GM21825 (cell line): ENCODE data around the gene TTC28.

Experiments
- ATAC-seq: cut with Tn5 transposase; IDR thresholded peaks from one replicate; pipeline ENCODE4 v1.9.1; 2021; ENCODE audit warnings: mild to moderate bottlenecking, moderate library complexity; ENCODE audit not compliant: unreplicated experiment

TTC28 gene

DNA sequence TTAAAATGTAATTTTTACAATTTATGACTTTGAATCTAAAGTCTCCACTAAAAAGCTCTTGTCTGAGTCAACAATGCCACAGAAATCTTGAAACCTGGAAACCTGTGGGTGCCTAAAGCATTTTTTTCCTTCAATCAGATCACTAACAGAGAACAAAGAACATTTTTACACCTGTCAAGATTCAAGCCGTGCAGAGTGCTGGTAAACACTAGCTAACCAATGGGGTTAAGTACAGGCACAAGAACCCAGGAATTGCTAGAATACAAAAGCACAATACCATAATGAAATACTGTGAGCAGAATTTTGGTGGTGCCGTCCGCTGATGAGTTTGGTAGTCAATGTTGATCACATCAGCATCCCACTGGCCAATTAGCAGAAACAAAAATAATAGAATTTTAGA, 380.3 kb downstream of the TTC28 start:
- ATAC-seq, result no peak

DNA sequence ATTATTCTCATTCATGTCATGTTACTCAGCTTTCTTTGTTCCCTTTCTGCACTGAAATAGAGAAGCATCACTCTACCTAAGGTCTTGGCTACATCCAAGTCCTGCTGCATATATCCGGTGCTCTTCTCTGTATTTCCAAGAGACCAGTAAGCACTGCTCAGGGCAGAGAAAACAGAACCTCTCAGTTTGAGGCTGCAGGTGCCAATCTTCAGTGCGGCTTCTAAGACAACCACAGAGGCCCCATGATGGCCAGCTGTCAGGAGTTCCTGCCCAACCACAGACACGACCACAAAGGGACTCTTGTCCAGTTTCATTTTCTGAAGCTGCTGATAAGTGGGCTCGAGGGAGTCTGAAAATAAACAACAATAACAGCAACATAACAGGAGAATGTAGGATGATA, 382.1 kb downstream of the TTC28 start:
- ATAC-seq, result no peak

DNA sequence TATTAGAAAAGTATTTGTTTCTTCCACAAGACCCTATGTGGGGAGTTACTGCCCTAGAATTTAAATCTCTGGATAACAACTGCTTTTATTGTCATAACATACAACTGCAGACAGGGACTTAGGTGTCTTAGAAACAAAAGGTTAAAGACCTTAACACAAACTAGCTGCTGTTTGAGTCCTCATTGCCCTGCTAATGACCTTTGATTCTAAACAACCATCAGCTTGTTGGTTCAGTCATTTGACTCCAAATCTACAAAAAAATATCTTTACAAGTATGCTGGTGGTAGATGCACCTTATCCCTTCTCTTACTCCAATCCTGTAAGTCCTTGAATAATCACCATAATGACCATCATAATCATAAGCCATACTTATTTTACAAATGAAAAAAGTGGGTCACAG, 383.2 kb downstream of the TTC28 start:
- no peak for ATAC-seq

DNA sequence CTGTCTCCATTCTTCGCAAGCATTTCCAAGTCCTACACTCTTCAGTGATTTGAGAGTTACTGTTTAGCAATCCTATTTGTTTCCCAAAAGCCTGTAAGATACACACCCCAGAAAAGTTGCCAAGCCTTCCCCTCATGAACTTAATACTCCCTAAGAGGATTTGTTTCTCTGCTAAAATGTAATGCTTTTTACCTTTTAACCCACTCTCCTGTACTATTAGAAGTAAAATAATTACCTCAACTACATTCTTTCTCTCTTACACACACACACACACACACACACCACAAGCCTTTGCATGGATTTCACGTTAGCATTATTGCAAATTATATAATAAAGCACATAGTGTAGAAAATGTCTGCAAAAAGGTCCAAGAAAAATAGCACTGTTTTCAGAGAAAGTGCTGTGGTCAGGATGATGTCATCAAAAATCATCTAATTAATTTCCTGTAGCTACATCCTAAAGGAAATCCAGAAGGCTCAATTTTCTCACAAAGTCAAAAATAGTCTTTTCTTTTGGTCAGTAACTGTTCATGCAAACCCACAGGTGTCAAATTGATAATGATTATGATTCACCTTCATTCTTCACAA, 396.5 kb downstream of the TTC28 start:
- no peak for ATAC-seq

DNA sequence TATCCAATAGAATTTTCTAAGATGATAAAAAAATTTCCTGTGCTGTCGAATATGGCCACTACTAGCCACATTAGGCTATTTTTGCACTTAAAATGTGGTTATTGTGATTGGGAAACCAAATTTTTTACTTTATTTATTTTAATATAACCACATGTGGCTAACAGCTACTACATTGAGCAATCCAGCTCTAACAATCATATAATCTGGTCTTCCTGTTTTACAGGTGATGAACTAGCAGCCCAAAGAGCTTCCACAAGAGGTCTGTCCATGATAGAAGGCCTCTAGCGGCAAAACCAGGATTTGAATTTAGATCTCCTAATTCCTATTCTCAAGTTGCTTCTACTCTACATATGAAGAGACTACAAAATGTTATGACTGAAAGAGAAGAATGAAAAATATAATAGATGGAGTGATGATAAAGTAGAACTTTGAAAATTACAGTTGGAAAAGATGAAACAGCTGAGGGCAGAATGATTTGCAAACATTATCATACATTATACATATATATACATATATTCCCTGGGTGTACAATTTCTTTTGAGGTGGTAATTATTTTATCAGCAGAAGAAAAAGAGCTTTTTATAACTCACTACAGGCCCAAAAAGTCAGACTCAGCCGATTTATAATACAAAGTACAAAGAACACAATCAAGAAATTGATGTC, 397.1 kb downstream of the TTC28 start:
- no peak for ATAC-seq

DNA sequence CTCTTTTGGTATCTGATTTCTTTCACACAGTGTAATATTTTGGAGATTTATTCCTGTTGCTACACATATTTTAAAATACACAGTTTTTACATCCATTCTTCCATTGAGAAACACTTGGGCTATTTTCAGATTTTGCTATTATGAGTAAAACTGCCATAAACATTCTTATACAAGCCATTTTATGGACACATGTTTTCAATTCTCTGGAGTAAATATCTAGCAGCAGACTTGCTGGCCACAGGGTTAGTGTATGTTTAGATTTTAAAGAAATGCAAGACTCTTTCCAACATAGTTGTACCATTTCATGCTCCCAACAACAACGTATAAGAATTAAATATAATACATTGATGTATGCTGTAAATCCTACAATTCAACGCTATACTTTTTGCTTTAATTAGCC, 399.8 kb downstream of the TTC28 start:
- no peak for ATAC-seq

DNA sequence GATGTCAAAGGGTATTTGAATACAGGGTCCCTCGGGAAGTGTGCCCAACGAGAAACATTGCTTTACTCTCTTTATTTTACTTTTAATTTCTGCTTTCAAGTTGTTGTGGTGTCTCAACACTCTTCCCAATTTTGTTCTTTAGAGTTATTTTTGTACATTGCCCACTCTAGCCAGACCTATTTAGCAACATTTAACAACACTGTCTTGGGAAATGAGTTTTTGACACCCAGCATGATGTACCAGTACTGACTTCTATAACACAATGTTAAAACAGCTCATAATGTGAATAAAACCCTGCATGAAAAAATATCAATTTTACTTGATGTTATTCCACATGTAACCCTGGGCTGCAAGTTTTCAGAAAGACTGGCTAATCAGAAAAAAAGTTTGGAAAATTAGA, 410.4 kb downstream of the TTC28 start:
- ATAC-seq, result no peak

DNA sequence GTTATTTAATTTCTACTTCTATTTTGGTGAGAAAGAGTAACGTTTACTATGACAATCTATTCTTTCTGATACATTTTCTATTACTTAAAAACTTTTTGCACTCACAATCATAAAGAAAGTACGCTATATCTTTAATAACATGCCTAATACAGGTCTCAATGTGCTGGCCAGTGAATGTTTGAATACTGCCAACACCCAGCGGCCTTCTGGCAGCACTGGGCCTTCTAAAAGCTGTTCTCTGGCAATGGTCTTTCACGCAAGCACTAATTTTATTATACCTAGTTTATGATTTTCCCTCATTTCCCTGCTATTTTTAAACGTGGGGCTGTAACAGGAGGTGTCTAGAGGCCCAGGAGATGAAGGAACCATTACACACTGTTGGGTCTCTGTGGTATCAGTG, 410.8 kb downstream of the TTC28 start:
- ATAC-seq, result no peak

DNA sequence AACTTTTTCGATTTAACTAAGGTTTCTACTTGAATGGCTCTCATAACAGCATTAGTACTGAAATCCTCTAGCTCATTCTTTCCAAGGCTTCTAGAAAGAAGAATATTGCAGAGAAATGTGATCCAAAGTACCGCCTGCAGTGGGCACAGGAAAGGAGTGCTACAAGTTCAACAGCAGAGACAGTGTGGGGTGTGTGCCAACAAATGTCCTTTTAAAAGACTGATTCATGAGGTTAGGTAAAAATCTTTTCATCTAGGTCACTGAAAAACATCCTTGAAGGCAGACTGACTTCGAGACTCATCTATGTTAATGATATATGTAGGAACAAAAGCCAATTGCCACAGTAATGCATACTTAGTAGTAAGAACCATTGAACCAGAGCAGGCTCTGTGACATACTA, 411.5 kb downstream of the TTC28 start:
- no peak for ATAC-seq

DNA sequence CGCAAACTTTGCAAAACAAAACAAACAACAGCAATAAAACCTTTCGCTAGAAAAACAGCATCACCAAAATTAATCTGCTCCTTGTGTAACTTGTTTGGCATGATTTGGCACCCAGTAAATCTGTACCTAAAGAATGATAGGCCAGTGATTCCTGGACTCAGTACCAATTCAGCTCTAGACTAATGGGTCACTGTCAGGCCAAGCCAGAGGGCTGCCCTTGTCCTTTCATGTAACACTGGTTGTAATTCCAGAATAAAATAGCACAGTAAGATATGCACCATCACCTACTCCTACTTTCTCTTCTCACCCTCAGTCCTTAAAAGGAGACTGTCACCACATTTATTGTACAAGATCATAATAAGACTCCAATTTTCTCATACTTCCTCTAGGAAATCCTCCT, 419.0 kb downstream of the TTC28 start:
- no peak for ATAC-seq

DNA sequence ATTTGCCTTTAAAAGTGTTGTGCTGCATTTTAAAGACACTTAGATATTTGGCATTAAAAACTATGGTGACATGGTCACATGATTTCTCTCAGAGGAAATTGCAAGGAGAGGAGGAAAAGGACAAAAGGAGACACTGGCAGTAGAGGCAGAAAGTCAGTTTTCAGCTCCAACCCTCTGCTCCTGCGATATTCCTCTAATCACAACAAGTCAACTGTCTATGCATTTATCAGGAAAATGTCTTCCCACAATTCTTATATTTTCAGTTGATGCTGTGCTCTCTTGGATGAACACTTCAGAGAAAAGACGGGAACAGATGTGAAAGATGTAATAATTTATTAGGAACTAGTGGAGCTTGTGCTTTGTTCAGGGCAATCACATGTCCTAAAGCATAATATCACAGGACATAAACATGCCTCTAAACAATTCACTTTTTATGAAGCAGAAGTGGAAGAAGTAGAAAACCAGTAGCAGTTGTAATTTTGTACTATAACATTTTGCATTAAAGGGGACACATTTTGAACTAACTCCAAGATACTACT, 419.8 kb downstream of the TTC28 start:
- ATAC-seq, result no peak

DNA sequence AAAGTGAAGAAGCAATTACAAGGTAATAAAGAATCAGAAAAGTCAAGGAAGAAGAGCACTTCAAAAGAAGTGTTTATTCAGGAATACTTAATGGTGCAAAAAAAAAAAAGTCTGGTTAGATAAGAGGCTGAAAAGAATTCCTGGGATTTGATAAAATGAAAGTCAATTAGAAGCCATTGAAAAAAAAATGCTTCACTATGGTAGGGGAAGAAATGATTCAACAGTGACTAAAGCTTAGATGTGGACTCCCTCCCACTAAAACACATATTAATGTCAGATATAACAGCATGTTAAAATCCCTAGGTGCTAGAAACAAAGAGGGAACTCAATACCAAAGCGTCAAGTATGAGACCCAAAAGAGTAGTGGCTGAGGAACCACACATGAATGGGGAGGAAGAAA, 425.2 kb downstream of the TTC28 start:
- no peak for ATAC-seq

DNA sequence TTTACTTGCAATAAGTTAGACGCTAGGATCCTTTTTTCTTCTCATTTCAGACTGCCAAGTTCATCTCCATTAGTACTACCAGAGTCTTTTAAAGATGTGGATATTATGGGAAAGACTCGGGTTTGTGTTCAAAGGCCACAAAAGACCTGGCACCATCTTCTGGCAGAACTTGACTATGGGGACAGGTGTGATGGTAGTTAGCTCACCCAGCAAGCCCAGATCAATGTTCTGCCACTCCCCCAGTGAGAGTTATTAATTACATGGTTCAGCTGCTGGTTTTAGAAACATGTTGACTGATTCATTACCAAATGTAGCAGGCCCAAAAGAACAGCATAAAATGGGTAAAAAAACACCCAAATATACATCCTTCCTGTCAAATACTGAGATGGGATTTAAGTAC, 427.1 kb downstream of the TTC28 start:
- no peak for ATAC-seq

DNA sequence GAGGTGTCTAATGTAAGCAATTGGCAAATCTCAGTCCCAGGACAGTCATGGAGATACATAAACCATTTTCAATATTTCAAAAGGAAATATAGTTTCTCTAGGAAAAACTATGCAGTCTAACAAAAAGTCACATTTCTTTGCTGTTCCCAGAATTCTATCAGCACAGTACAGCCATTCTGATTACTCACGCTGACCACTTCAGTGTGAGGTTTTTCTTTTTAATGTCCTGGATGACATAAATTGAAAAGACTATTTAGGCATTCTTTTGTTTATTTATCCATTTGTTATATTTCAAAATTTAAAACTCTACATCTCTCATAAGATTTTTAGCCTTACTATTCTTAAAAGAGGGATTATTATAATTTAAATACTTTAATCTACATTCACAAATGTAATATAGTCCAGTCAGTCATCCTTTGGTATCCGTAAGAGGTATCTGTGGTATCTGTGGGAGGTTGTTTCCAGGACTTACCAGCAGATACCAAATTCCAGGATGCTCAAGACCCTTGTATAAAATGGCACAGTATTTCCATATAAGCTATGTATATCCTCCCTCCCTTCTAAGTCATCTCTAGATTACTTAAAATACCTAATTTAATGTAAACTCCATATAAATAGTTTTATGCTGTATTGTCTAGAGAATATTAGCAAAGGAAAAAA, 429.5 kb downstream of the TTC28 start:
- no peak for ATAC-seq

DNA sequence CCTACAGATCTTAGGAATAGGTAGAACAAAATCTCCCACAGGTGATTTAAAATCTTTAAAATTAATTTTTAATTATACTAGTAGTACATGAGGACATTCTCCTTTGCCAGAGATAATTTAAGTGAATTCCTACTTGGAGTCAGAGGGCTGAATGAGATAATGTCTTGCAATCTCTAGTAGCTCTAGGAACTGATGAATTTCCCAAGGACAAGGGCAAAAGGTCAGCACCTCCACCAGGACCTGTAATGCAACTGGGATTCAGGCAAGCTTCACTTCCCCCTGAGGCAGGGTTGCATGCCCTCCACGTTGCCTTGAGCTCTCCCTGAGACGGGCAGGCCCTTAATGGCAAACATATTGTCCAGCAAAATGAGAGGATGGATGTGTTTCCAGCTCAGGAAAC, 430.2 kb downstream of the TTC28 start:
- ATAC-seq, result no peak

DNA sequence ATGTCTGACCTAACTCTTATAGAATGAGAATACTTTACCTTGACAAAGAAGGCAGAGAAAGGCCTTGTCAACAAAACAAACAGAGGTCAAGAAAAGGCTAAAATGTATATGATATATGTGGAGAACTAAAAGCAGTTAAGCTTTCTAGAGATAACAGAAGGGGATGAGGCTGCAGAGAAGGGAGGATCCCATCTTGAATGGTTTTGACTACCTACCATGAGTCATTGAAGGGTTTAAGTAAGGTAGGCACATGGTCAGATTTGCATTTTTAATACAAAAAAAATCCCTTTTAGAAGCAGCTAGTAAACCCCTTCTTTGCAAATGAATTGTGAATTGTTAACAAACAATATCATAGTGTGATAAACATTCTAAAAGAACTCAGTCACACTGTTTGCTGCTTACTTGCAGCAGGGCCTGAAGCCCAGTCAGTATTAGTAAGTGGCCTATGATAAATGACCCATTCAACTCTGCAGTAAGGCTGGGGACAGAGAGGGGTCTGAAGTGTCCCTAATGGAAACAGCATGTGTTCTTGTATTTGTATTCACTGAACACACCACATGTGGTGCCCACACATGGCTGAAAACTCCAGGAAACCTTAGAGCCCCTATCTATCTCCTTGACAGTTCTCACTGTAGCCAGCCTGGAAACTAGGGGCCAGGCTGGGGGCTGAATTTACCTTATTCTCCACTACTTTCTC, 431.8 kb downstream of the TTC28 start:
- no peak for ATAC-seq

DNA sequence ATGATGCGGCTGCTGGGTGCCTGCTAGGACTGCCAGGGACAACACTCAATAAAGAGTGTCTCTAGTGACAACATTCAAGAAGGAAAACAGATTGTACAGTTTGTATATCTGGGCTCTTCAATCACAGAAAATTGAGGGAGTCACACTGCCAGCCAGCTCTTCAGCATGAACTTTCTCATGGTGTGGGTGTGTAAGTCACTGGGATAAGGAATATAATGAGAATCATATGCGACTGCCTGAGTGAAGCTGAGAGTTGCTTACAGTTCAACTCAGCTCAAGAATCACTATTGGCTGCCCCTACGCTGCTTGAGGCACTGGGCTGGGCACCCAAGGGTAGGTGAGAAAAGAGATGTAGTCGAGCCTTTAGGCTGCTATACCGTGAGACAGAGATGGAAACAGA, 432.5 kb downstream of the TTC28 start:
- no peak for ATAC-seq

DNA sequence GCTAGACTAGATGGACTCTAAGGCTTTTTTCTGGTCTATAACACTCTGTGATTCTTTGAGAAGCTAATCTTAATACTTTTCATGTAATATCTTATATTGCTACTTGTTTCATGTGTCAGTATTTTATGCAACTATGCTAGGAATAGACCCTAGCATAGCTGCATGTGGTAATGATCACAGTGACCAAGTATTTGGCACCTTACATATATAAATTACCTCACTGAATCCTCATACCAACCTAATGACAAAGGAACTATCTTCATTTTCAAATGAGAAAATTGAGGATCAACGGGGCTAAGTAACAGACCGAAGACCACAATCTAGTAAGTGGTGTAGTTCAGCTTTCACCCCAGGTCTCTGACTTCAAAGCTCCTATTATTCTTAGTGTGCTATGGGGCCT, 433.2 kb downstream of the TTC28 start:
- no peak for ATAC-seq

DNA sequence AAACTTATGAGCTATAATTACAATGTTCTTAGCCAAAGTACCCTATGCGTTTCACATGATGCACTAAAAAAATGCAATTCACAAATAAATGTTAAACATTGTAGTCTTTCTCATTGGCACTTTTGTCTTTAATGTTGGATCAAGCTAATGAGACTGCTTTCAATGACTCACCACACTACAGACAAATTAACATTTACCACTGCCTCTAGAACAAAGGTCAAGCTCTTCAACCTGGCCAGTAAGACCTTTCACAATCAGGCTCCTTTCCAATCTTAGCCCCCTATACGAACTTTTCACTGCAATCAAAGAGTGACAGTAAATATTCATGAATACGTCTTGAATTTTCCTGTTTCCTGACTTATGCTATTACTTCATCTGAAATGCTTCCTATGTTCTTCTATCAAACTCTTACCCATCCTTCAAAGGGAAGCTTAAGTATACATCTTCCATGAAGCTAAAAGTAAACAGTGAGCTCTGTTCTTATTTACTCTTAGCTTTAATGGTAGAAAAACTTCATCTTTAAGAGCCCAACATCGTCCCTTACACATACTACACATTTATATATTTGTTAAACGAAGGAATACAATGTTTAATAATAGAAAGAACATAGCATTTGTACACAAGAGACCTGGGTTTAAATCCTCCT, 433.9 kb downstream of the TTC28 start:
- no peak for ATAC-seq

DNA sequence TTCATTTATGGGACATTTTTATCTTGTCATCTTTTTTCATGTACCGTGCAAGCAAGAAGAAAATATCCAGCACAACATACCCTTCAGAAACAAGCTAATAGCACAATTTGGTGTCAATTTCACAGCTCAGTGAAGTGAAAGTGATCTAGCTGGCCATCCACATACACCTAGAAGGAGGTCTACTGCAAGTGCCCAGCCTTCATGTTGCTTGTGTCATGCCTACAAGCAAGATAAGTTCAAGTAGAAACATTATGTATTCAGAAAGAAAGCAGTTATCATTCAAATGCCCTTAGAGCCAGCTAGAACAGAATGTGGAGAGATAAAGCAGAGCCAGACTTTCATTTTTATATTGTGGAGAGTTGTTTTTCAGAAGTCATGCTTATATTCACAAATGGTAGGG, 434.9 kb downstream of the TTC28 start:
- no peak for ATAC-seq

DNA sequence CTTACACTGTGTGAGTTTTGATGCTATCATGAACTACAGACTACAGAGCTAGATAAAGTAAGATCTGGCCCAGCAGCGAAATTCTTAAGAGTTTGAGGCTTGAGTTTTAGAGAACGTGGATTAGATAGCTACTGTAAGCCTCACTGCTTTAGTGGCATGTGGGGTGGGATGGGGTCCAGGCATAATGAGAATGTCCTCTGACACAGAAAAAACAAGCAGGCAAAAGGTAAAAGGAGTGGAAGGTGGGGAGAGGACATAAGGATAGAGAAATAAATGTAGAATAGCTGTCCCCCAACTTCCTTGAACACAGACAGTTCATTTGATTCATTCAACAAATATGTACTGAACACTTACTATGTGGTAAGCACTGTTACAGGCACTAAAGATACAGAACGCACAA, 436.1 kb downstream of the TTC28 start:
- no peak for ATAC-seq
